GM19035 (cell line): ENCODE data around the gene ETV6.
A peak's percentile ranks its signal among the peaks of the same experiment; 100 is the strongest.

Experiments used
- ATAC-seq: cut with Tn5 transposase; IDR thresholded peaks from one replicate; pipeline ENCODE4 v1.9.1; 2021; ENCODE audit not compliant: unreplicated experiment

ETV6 gene

DNA sequence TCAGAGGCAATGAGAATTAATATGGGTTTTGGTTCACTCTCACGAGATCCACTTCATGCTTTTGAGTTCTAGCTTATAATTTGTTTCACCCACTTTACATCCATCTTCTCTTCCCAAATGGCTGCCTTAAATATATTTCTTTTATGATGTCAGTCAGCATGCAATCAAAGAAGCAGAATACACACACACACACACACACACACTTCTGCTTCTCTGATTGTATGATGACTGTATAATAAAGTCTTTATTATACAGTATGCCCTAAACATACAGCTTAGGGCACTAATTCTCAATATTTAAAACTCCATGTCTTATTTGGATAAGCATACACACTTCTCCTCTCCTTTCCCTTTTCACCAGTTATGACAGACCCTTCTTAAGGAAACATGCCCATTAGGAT is 6.7 kb upstream of the ETV6 start:
- no peak for ATAC-seq

DNA sequence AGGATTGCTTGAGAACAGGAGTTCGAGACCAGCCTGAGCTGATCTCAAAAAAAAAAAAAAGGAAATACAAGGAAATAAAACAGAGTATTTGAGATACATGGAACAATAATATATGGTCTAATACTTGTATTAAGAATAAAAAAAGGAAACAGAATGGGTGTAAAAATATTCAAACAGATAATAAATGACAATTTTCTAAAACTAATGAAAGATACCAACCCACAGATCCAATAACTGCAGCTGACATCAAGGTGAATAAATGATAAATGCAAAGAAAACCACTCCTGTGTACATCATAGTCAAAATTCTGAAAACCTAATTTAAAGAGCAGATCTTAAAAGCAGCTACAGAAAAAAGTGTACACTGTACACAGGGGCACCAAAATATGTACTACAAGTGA is 4.1 kb upstream of the ETV6 start:
- no peak for ATAC-seq

DNA sequence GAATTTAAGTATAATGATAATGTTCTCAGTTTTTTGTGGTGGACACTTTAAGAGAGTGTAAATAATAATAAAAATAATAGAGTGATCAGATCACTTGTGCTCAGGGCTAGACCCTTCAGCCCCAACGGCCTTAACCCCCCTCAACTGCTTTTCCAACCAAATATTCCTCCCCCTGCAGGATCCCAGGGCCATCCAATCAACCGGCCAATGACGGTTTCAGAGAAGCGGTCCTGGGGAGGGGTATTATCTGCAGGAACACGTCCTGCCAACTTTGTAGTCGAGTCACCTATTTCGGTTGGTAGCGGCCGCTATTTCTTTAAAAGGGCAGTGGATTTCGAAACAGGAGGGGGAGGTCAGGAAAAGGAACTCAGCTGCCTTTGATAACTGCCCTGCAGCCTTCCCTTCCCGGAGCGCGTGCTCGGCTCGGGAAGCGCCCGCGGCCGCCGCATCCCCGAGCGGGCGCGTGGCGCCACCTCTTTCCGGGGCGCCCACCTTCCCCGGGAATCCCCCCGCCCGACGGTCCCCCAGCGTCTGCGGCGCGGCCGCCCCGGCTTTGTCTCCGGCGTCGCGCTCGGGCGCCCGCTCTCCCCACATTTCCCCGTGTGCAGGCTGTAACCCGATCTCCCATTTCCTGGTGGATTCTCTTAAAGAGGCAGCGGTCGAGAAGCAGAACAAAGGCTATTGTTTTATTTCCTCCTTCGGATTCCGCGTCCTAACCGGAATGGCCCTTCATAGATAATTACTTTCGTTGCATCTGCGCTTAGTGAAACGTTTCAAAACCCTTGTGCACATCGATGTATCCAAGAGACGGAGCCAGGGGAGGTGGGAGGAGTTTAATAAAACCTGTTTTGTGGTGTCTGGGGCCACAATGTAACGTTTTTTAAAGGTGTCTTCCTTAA is 711 bp upstream of the ETV6 start:
- ATAC-seq, result peak; percentile 38

DNA sequence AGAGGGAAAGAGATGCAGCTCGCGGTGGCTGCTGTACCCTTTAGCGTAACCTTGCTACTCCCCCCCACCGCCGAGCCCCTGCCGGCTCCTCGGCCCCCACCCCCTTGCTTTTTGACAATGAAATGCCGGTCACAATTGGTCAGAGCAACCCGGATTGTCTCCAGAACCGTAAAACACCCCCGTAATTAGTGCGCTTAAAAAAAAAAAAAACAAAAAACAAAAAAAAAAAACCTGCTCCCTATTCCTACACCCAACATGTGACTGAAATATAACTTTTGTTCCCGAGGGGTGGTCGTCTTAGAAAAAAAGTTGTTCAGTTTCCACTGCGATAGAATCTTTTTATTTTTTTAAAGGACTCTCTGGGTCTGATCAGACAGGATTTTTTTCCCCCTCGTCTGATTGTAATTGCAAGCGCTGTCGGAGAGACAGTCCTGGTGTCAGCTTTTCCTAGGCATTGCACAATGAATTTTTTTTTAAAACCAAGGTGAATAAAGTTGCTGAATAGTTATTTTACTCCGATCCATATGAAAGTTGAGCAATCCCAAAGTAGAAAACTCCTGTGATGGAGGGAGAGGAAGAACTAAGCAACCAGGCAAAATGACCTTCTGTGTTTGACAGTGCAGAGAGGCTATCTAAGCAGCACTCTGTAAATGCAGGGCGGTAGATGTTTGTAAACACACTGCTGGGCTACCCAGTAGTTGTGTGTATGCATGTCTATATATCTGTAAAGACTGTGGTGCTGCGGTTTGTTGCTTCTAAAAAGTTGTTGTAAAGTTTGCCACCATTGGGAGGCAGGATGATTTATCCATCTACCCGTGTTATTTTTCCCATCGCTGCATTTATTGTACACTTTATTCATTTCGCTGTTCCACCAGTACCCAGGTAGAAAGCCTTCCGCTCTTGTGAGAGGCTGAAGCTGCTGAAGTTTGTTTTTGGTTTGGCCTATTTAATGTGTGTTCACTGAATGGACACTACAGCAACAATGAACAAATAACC is 1.1 kb downstream of the ETV6 start:
- no peak for ATAC-seq

DNA sequence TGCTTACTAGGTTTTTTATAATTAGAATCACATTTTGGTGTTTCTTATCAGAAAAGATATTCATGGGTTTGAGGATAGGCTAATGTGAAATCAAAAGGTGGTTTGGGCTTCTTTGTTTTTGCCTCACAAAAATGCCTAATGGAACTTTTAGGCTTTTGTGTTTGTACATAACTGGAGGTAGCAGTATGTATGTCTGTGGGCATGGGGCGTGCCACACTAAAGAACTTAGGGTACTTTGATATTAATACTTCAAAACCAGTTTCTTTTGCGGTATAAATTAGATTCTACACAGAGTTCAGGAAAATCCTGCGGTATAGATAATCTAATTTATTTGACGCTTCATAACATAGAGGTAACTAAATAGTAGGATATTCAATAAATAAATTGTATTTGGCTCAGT is 1.9 kb downstream of the ETV6 start:
- ATAC-seq, result no peak

DNA sequence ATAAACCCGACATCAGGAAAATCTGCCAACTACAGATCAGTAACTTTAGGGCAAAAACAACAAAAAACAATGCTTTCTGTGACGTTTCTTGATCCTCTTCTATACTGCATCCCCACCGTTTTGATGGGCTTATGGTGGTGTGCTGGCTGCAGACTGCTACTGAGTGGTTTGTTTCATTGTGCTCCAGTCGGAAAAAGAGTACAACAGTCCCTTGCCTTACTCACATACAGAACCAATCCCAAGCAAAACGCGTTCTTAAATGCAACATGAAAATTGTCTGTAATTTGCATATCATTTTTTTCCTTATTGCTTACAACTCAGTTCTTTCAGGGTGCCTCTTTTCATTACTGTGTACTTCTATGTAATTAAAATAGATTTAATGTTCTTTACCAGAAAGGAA is 2.3 kb downstream of the ETV6 start:
- ATAC-seq, result no peak

DNA sequence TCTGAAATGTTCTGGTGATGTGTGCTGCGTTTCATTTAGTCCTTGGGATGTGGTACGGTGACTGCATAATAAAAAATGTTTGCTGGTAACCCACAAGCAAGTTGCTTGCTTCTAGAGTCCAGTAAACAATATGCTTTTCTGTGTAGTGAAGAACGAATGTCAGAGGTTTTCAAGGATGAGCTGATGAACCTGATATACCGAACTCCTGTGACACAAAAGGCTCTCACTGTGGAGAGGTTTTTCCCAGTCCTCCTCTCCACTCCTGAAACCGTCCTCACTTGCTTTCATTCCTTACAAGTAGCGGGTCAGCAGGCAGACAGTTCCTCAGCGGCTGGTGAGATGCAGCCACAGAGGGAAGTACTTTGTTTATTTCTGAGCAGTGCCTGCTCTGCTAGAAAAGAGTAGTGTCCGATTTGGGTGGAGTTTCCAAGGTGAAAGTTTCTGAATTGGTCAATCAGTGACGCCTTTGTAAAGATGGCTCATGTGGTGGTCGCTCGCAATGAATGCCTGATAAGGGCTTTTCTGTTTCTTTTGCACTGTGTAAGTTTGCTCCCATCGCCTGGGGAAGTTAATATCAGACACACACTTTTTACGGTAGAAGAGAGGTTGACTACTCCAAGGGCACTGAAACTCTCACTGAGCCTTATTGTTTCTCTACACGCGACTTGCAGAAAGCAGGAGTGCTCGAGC is 3.0 kb downstream of the ETV6 start:
- ATAC-seq, result peak; percentile 23

DNA sequence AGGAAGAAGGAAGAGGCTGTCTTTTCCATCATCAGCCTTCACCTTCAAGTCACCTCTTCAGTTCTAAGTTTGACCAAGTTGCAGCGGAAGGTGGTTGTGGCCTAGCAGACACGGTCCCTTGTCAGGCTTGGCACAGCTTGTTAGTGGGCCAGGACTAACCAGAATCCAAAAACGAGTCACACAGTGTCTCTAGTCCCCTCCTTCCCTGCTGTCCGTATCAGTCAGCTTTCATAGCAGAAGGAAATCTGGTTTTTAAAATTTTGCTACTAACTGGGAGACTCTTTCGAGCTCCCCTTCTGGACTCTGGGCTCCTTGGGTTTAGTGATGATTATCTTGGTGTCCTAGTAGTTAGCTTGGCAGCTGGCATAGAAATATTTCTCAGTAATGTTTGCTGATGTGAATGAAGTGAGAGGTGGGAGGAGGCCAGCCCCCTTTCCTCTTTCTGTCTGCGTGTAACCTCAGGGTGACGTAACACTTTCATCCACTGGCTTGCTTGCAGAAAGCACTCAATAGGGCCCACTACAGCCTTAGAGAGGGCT is 3.8 kb downstream of the ETV6 start:
- no peak for ATAC-seq

DNA sequence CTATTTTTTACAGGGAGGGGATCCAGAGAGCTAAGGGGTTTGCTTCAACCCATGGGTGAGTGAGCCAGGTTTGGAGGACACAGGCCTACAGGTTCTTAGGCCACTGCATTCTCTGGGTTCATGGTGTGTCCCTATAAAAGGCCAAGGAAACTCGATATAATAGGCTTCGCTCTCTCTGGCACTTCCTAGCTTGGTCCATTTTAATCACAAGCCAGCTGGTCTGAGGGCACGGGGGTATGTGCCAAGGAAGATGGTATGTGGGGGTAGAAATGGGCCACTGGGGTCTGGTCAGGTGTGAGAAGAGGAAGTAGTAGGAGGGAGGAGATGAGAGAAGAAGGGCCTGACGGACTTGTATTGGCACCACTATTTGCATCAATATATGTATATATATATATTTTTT is 4.9 kb downstream of the ETV6 start:
- no peak for ATAC-seq

DNA sequence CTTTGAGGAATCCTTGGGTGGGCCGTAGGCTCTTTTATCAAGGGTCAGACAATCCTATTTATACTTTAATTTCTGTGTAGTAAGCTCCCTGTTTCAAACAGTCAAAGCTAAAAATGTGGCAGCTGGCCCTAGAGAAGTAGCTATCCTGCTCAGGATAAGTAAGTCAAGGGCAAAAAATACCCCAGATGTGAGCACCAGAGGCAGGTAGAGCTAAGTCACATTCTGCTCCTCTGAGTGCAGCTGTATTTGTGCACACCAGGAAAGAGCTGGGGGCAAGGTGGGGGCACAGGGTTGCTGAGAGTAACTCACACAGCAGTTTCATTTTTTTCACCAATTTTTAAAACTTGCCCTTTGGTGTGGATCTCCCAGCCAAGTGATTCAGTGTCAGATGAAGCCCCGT is 5.3 kb downstream of the ETV6 start:
- no peak for ATAC-seq

DNA sequence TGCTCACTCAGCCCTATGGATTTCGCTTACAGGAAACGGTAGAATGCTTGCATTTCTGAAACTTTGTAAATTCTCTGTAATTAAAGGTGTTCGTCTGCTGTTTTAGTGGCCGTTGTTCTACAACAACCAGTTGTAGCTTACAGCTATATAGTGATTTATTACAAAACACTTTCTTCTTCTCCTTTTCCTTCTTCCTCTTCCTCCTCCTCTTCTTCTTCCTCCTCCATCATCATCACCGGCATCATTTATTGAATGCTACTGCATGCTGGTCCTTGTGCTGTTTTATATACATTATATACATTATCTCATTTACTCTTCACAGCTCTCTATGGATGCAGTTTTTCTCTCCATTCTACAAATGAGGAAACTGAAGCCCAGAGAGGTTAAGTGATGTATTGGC is 6.4 kb downstream of the ETV6 start:
- ATAC-seq, result no peak

DNA sequence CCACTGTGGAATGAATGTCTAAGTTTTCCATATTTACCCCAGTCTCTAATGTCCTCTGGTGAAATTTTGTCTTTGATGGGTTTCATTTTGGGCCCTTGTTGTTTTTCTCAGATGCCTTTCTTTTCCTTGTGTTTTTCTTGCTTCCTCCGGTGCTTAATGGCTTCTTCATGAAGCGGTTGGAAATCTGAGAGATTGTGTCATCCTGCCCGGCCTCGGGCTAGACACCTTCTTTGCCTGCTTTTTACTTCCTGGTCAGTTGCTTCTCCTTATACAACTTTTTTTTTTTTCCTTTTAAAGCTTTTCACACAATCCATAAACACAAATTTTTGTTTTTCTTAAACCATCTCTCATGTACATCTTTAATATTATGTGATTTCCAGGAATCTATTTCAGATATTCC is 7.1 kb downstream of the ETV6 start:
- no peak for ATAC-seq

DNA sequence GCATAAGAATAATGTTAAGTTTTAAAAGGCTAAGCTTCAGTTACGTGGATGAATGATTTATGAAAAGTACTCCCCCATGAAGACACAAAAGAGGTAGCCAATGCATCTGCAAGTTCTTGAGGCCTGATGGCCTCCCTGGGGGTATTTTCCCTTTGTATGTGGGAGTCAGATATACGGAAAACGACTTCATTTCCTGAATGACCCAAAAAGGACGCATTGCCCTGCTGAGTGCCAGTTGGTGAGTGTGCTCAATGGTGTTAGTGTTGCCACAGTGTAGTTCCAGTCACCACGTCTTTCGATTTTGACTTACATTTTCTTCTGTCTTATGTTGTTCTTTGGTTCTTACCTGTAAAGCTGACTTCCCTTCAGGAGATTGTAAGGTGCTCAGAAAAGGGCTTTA is 8.0 kb downstream of the ETV6 start:
- ATAC-seq, result no peak

DNA sequence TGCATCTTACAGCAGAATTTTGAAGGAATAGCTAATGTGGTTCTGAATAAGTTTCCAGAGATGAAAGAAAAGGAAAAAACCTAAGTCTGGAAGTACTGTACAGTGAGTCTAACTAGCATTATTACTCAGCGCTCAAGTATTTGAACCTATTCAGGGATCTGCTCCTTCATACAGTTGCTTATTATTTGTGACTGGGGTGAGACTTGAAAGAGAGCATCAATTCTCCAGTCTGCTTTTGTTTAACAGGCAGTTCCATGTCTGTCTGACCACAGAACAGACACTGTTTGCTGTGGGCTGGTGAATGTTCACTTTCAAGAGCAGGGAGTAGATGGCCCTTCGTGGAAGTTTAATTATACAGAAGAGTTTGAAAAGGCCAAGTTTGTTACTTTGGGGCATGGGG is 9.3 kb downstream of the ETV6 start:
- no peak for ATAC-seq

DNA sequence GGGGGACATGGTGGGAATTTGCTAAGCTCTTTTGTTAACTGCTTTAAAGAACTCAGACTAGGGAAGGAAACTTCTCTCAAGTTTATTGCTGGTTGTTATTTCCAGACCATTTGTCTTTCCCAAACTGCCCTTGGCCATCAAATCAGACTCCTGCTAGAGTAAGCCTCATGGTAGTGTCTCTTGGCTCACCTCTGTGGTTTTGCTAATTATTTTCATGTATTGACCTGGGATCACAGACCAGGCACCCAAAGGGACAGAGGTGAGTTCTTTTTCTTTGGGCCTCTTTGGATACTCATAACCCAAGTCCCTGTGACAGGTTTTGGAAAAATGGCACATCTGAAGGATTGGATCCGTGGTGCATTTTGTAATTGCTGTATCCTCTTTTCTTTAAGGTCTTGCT is 11.2 kb downstream of the ETV6 start:
- no peak for ATAC-seq

DNA sequence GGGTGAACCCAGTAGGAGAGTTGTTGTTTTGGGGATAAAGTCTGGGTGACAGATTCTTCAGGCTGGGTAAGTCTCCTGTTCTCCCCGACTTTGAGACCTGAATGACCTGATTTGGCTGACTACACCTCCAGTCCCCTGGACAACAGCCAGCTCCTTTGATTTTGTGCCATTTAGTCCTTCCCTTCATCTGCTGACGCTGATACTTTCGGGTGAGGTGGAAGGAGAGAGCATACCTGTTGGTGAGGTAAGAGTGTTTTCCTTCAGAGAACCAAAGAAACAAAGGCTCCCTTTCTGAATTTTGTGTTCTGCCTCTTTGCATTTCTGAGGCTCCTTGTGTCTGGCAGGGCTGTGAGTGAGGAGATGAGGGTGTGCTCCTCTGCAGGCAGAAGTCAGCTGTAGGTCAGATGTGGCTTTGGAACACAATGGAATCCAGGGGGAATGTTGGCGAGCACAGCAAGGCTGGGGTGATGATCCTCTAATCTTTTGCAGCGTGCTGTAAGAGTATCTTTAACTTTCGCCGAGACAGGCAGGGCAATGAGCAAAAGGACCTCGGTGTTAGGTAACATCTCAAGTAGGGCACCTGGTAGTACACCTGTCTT is 12.1 kb downstream of the ETV6 start:
- ATAC-seq, result no peak

DNA sequence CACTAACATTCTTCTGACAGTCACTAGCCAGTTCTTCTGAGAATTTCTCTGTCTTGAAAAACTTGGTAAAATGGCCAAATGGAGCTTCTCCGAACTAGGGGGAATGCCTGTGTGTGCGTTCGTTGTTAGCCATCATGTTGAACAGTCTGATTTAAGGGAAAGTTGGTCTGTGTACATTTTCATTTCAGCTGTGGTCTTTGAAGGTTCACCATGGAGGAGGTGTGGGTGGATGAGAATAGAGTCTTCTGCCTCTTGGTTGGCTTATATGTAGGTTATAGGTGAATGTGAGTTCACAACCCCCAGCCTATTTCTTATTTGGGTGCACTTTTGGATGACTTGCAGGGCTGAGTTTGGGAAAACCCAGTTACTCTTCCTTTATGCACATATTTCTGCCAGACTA is 12.9 kb downstream of the ETV6 start:
- ATAC-seq, result no peak

DNA sequence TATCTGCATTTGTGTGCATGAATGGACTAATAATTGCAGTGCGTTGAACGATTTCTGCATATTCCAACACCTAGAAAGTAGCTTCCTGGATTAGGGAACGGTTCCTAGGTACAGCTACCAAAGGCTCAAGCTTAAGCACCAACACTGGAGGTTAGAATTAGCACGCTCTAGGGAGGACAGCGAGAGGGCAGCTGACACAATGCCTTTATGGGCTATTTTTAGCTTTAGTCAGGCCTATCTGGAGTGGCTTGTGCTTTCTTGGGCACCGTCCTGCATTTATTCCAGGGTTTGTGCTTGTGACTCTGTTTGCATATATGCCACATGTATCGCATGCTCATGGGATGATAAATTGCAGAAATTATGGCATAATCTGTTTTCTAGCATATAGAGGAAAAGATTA is 13.7 kb downstream of the ETV6 start:
- no peak for ATAC-seq

DNA sequence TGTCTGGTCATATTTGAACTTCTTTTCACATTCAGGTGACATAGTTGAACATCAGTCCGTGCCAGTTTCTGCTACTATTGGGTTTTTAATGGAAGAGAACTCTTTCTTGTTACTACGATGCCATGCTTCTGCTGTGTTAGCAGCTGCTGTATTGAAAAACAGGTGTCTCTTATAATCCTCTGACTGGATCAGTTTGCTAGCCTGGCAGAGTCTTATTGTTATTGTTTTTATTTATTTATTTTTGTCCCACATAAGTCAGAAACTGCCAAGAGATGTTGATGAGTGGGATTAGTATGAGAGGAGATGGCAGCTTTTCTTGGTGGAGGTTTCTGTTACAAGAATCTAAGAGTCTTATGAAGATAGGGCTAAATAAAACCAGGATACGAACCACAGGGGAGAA is 14.6 kb downstream of the ETV6 start:
- ATAC-seq, result no peak

DNA sequence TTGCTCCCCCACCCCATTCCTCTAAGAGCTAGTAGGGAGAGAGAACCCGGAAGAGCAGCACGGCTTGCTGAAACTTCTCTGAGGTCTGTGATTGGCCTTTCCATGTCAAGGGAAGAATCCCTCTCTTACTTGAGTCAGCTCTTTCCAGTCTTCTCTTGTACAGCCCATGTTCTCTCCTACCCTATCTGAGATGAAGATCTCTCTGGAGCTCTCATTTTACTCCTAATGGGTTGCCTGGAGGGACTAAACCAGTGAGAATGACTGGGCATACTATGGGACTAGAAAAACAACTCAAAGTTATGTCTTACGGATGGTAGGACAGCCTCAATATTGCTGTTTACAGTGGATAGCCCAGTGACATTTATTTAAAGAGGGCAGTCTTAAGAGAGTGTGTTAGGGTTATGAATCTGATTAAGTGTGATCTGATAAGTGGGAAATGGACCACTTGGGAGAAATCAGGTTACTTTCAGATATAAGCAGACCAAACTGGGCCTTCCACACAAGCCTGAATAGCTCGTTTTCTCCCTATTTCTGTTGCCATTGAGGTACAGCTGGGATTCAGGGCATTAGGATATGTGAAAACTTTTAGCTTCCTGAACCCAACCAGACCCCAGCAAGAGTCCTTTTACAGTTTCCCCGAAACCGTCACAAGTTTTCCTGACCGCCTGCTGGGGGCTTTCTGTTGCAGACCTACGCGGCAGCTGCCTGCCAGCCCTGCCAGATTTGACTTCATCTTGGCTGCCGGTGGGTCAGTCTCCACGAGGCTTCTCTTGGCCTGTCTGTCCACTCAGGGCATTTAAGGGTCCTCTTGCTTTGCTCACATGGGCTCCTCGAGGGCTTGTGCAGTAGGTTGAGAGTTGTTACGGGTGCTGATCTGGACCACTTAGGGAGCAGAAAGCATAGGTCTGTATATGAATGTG is 16.9 kb downstream of the ETV6 start:
- no peak for ATAC-seq
